ENCODE results near the gene SALL2. TPM values are rescaled to one million over a fixed set of nuclear protein-coding genes. Genes with fewer than 3 reads are reported as not detected.

SALL2 gene
- total RNA-seq, 1 experiment from 2014 or later: 1.5 TPM

DNA sequence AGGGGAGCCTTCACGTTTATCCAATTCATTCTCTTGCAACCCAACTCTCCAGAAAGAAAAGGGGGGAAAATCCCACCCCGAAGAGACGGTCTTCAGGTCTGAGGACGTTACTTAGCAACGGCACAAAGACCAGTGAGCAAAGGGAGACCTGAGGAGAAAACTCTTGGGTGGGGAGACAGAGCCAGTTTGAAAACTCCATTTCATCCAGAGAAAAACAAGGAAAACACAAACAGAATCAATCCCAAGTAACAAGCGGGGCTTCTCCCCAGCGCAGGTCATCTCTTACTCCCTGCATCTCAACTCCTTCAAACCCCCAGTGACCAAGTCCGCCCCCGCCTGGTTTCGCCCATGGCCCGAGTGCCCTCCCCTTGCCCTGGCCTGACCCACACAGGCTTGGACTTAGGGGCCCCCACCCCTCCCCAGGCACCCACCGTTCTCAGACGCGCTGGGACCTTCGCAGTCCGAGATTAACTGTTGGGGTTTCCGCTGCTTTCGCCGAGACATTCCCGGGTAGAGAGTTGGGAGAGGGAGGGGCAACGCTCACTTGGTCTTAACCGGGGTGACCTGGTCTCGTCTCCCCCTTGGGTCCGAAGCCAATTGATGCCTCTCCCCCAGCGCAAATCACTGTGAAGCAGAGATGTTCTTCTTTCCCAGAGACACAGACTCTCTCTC lies 10.4 kb upstream of the SALL2 start:
- Histone ChIP-seq H3K4me1 (ENCODE audit: control insufficient read depth, insufficient read depth, low read length) (peaks cover 3% of the 10 kb centered on the region; the same call in 1 of the 2 replicates), H3K27me3 (ENCODE audit: control insufficient read depth, insufficient read depth, low read length) (peaks cover 4% of the 10 kb centered on the region), H3K36me3 (ENCODE audit: control insufficient read depth, insufficient read depth, low read length) (no peaks in the 10 kb centered on the region), H3K4me3 (ENCODE audit: low read depth in 2 of 2, low read length in 2 of 2) (peak overlapping the region; percentile 24 to 36), H3K27ac (ENCODE audit: low read length) (no peak overlapping the region), H3K9me3 (ENCODE audit: control insufficient read depth, insufficient read depth, low read depth, low read length) (no peaks in the 10 kb centered on the region)
- BruUV-seq (replicated peaks): no TSS peak
- ChIA-PET POLR2A (no interaction called here), CTCF (no interaction called here)
- intact Hi-C loops (cut with micrococcal nuclease; ENCODE audit: unreplicated experiment): no loop called here
- ATAC-seq (0 out of 2 replicates have a peak, but pooled peaks have one; percentile 42), DNase-seq (ENCODE audit: low read depth, low spot score) (no peak)
- TF ChIP-seq POLR2AphosphoS5 (IDR thresholded peaks at IDR 0.05; ENCODE audit: low read depth, low read length) (no peak), SIN3A (IDR thresholded peaks at IDR 0.05; ENCODE audit: borderline replicate concordance, insufficient read depth, low read depth, low read length) (no peak), TCF7L2 (IDR thresholded peaks at IDR 0.05; ENCODE audit: low read depth, low read length) (no peak)
- TF ChIP-seq, protein P1, sequence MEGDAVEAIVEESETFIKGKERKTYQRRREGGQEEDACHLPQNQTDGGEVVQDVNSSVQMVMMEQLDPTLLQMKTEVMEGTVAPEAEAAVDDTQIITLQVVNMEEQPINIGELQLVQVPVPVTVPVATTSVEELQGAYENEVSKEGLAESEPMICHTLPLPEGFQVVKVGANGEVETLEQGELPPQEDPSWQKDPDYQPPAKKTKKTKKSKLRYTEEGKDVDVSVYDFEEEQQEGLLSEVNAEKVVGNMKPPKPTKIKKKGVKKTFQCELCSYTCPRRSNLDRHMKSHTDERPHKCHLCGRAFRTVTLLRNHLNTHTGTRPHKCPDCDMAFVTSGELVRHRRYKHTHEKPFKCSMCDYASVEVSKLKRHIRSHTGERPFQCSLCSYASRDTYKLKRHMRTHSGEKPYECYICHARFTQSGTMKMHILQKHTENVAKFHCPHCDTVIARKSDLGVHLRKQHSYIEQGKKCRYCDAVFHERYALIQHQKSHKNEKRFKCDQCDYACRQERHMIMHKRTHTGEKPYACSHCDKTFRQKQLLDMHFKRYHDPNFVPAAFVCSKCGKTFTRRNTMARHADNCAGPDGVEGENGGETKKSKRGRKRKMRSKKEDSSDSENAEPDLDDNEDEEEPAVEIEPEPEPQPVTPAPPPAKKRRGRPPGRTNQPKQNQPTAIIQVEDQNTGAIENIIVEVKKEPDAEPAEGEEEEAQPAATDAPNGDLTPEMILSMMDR (IDR thresholded peaks at IDR 0.05): no peak
- TF ChIP-seq, protein P2, sequence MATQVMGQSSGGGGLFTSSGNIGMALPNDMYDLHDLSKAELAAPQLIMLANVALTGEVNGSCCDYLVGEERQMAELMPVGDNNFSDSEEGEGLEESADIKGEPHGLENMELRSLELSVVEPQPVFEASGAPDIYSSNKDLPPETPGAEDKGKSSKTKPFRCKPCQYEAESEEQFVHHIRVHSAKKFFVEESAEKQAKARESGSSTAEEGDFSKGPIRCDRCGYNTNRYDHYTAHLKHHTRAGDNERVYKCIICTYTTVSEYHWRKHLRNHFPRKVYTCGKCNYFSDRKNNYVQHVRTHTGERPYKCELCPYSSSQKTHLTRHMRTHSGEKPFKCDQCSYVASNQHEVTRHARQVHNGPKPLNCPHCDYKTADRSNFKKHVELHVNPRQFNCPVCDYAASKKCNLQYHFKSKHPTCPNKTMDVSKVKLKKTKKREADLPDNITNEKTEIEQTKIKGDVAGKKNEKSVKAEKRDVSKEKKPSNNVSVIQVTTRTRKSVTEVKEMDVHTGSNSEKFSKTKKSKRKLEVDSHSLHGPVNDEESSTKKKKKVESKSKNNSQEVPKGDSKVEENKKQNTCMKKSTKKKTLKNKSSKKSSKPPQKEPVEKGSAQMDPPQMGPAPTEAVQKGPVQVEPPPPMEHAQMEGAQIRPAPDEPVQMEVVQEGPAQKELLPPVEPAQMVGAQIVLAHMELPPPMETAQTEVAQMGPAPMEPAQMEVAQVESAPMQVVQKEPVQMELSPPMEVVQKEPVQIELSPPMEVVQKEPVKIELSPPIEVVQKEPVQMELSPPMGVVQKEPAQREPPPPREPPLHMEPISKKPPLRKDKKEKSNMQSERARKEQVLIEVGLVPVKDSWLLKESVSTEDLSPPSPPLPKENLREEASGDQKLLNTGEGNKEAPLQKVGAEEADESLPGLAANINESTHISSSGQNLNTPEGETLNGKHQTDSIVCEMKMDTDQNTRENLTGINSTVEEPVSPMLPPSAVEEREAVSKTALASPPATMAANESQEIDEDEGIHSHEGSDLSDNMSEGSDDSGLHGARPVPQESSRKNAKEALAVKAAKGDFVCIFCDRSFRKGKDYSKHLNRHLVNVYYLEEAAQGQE (IDR thresholded peaks at IDR 0.05; ENCODE audit: insufficient read depth in 1 of 2, low read depth in 2 of 2, low read length in 1 of 2): no peak
- in situ Hi-C loops (cut with HindIII; ENCODE audit: low pct_unique_long_range_greater_than_20kb, low sequenced_read_pairs): no loop called here

DNA sequence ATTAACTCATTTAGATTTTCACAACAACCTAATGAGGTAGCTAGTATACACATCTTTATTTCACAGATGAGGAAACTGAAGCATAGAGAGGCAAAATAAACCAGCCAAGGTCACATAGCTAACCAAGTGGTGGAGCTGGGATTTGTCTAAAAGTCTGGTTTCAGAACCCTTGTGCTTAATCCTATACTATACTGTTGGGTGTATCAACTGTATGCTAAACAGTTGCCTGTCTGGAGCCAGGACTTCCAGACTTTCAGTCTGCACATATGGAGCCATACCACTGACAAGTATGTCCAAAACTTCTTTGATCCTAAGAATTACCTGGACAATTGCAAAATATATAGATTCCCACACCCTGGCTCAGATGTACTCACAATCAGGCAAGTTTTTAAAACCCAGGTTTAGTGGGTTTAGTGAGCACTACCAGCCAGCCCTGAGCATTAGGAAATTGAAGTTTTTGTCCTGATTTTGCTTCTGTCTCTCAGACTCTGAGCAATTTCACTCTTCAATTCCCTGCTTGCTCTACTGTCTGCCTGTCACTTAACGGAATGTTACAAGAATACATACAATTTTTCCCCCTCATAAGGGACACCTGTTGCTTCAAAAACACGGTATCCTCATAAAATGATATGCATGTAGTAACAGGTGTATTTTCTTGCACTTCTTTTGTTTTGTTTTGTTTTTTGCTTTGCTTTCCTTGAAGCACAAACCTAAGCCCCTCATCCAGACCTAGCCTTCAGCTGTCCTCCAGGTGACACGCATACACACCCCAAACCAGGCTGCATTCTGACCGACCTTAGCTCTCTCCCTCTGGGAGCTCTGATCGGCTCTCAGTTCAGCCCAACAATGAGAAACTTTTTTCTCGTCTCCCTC lies 9.6 kb upstream of the SALL2 start:
- H3K27ac ChIP-seq (ENCODE audit: low read length): no peak overlapping the region
- intact Hi-C loops (cut with micrococcal nuclease; ENCODE audit: unreplicated experiment) (no loop called here), in situ Hi-C loops (cut with HindIII; ENCODE audit: low pct_unique_long_range_greater_than_20kb, low sequenced_read_pairs) (no loop called here)
- peaks cover 3% of the 10 kb centered on the region; the same call in 1 of the 2 replicates for H3K4me1 ChIP-seq (ENCODE audit: control insufficient read depth, insufficient read depth, low read length)
- TF ChIP-seq, protein P2 (IDR thresholded peaks at IDR 0.05; ENCODE audit: insufficient read depth in 1 of 2, low read depth in 2 of 2, low read length in 1 of 2): no peak
- TF ChIP-seq SIN3A (IDR thresholded peaks at IDR 0.05; ENCODE audit: borderline replicate concordance, insufficient read depth, low read depth, low read length) (no peak), POLR2AphosphoS5 (IDR thresholded peaks at IDR 0.05; ENCODE audit: low read depth, low read length) (no peak), TCF7L2 (IDR thresholded peaks at IDR 0.05; ENCODE audit: low read depth, low read length) (no peak)
- TF ChIP-seq, protein P1 (IDR thresholded peaks at IDR 0.05): no peak
- BruUV-seq (replicated peaks): no TSS peak
- no peak for ATAC-seq
- peak overlapping the region in 1 of 2 experiments; percentile 36; a peak in 1 of 4 replicates for H3K4me3 ChIP-seq (ENCODE audit: low read depth in 2 of 2, low read length in 2 of 2)
- H3K27me3 ChIP-seq (ENCODE audit: control insufficient read depth, insufficient read depth, low read length): peaks cover 4% of the 10 kb centered on the region
- no peaks in the 10 kb centered on the region for H3K9me3 ChIP-seq (ENCODE audit: control insufficient read depth, insufficient read depth, low read depth, low read length)
- no peaks in the 10 kb centered on the region for H3K36me3 ChIP-seq (ENCODE audit: control insufficient read depth, insufficient read depth, low read length)
- CTCF ChIA-PET: no interaction called here
- POLR2A ChIA-PET: no interaction called here
- DNase-seq (ENCODE audit: low read depth, low spot score): no peak
